ENCODE measurements around the gene TRIM44. TPM values are rescaled to one million over a fixed set of nuclear protein-coding genes. Genes with fewer than 3 reads are reported as not detected.
A peak's percentile ranks its signal among the peaks of the same experiment; 100 is the strongest.

Gene TRIM44
- total RNA-seq, 3 donors from 2014 or later (not counting 1 experiment from before 2014, with no cell fraction given), result 47.0 to 62.6 (median 51.9) TPM

DNA sequence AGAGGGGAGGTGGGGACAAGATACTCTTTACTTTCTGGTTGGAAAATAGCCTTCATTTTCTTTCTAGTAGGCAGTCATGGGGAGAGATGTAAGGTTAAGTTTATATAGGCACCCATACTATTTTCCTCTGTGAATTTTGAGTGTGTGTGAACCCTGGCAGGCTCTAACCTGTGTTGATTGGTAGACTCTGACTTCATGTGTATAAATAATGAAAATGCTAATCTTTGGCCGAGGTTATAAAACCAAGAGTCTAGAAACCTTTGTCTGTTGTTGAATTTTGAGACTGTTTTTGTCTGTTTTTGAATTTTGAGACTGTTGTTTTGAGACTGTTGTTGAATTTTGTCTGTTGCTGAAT lies 14.0 kb downstream of the TRIM44 start:
- ATAC-seq, result no peak
- Mint-ChIP-seq H3K4me3 (no peak overlapping the region), H3K36me3 (no peaks in the 10 kb centered on the region), H3K9me3 (no peaks in the 10 kb centered on the region), H3K4me1 (peaks cover 71 to 88% of the 10 kb centered on the region in 2 donors), H3K27me3 (ENCODE audit: low read depth in 2 of 2) (no peaks in the 10 kb centered on the region), H3K27ac (peak overlapping the region in 1 of 2 donors; percentile 76)
- Histone ChIP-seq H3K4me3 (ENCODE audit: low read length) (no peak overlapping the region), H3K9me3 (ENCODE audit: control insufficient read depth, insufficient read depth, low read length) (no peaks in the 10 kb centered on the region), H3K27me3 (ENCODE audit: control insufficient read depth, insufficient read depth, low read length) (no peaks in the 10 kb centered on the region), H3K4me1 (ENCODE audit: control insufficient read depth, insufficient read depth, low read length) (no peaks in the 10 kb centered on the region), H3K27ac (ENCODE audit: low read length) (no peak overlapping the region), H3K36me3 (ENCODE audit: control insufficient read depth, insufficient read depth, low read length) (no peaks in the 10 kb centered on the region)
- WGBS (ENCODE audit: insufficient coverage), result 75% methylated on average over 1 of the region's 1 CpG
- TF ChIP-seq, protein P1, sequence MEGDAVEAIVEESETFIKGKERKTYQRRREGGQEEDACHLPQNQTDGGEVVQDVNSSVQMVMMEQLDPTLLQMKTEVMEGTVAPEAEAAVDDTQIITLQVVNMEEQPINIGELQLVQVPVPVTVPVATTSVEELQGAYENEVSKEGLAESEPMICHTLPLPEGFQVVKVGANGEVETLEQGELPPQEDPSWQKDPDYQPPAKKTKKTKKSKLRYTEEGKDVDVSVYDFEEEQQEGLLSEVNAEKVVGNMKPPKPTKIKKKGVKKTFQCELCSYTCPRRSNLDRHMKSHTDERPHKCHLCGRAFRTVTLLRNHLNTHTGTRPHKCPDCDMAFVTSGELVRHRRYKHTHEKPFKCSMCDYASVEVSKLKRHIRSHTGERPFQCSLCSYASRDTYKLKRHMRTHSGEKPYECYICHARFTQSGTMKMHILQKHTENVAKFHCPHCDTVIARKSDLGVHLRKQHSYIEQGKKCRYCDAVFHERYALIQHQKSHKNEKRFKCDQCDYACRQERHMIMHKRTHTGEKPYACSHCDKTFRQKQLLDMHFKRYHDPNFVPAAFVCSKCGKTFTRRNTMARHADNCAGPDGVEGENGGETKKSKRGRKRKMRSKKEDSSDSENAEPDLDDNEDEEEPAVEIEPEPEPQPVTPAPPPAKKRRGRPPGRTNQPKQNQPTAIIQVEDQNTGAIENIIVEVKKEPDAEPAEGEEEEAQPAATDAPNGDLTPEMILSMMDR (IDR thresholded peaks at IDR 0.05), result no peak
- intact Hi-C loops (cut with micrococcal nuclease), result no loop called here
- no peak for DNase-seq

DNA sequence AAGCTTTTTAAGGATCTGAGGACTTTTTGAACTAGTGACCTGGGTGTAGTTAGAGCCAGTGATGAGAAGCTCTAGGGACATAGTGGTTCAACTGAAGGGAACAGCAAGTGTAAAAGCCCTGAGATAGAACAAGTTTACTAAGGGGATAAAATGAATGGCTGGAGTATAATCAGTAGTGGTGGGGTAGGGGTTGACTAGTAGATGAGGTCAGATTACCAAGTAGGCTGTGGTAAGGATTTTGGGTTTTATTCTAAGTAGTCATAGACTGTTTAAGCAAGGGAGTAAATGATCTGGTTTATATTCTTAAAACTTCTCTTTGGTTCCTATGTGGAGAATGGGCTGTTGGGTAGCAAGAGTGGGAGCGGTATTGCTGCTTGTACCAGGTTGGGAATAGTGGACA lies 15.3 kb downstream of the TRIM44 start:
- Mint-ChIP-seq H3K9me3 (no peaks in the 10 kb centered on the region), H3K4me1 (peaks cover 63 to 88% of the 10 kb centered on the region in 2 donors), H3K27ac (peak overlapping the region; percentile 10 to 63), H3K27me3 (ENCODE audit: low read depth in 2 of 2) (no peaks in the 10 kb centered on the region), H3K36me3 (no peaks in the 10 kb centered on the region), H3K4me3 (no peak overlapping the region)
- Histone ChIP-seq H3K4me3 (ENCODE audit: low read length) (no peak overlapping the region), H3K27ac (ENCODE audit: low read length) (no peak overlapping the region), H3K36me3 (ENCODE audit: control insufficient read depth, insufficient read depth, low read length) (no peaks in the 10 kb centered on the region), H3K4me1 (ENCODE audit: control insufficient read depth, insufficient read depth, low read length) (no peaks in the 10 kb centered on the region), H3K27me3 (ENCODE audit: control insufficient read depth, insufficient read depth, low read length) (no peaks in the 10 kb centered on the region), H3K9me3 (ENCODE audit: control insufficient read depth, insufficient read depth, low read length) (no peaks in the 10 kb centered on the region)
- TF ChIP-seq, protein P1 (IDR thresholded peaks at IDR 0.05), result no peak
- WGBS (ENCODE audit: insufficient coverage), result 100% methylated on average over 1 of the region's 1 CpG
- intact Hi-C loops (cut with micrococcal nuclease), result no loop called here
- DNase-seq (no peak), ATAC-seq (no peak)

DNA sequence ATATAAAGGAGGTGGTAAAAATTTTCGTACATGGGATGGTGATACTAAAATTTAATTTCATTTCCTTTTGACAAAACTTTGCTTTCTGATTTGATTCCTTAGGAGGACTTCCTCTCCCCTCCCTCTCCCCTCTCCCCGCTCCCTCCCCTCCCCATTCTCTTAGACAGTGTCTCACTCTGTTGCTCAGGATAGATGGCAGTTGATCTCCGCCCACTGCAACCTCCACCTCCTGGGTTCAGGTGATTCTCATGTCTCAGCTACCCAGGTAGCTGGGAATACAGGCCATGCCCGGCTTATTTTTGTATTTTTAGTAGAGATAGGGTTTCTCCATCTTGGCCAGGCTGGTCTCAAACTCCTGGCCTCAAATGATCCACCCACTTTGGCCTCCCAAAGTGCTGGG lies 15.9 kb downstream of the TRIM44 start:
- Mint-ChIP-seq H3K9me3 (no peaks in the 10 kb centered on the region), H3K4me3 (no peak overlapping the region), H3K4me1 (peaks cover 61 to 87% of the 10 kb centered on the region in 2 donors), H3K36me3 (no peaks in the 10 kb centered on the region), H3K27me3 (ENCODE audit: low read depth in 2 of 2) (no peaks in the 10 kb centered on the region), H3K27ac (no peak overlapping the region)
- ATAC-seq, result no peak
- Histone ChIP-seq H3K27me3 (ENCODE audit: control insufficient read depth, insufficient read depth, low read length) (no peaks in the 10 kb centered on the region), H3K4me3 (ENCODE audit: low read length) (no peak overlapping the region), H3K36me3 (ENCODE audit: control insufficient read depth, insufficient read depth, low read length) (no peaks in the 10 kb centered on the region), H3K27ac (ENCODE audit: low read length) (no peak overlapping the region), H3K4me1 (ENCODE audit: control insufficient read depth, insufficient read depth, low read length) (no peaks in the 10 kb centered on the region), H3K9me3 (ENCODE audit: control insufficient read depth, insufficient read depth, low read length) (no peaks in the 10 kb centered on the region)
- WGBS (ENCODE audit: insufficient coverage), result 94% methylated on average over 3 of the region's 4 CpGs
- no peak for DNase-seq
- intact Hi-C loops (cut with micrococcal nuclease), result no loop called here
- TF ChIP-seq, protein P1 (IDR thresholded peaks at IDR 0.05), result no peak

- TF ChIP-seq, protein P1 (IDR thresholded peaks at IDR 0.05), result no peak
- H3K4me3 ChIP-seq (ENCODE audit: low read length), result no peak overlapping the region
- Mint-ChIP-seq H3K4me1 (peaks cover 56 to 86% of the 10 kb centered on the region in 2 donors), H3K27me3 (ENCODE audit: low read depth in 2 of 2) (no peaks in the 10 kb centered on the region), H3K4me3 (no peak overlapping the region), H3K27ac (no peak overlapping the region), H3K36me3 (no peaks in the 10 kb centered on the region), H3K9me3 (no peaks in the 10 kb centered on the region)
- DNase-seq (no peak), ATAC-seq (no peak)
- no peaks in the 10 kb centered on the region for H3K9me3 ChIP-seq (ENCODE audit: control insufficient read depth, insufficient read depth, low read length)
- H3K27me3 ChIP-seq (ENCODE audit: control insufficient read depth, insufficient read depth, low read length), result no peaks in the 10 kb centered on the region
- intact Hi-C loops (cut with micrococcal nuclease), result no loop called here
- no peaks in the 10 kb centered on the region for H3K36me3 ChIP-seq (ENCODE audit: control insufficient read depth, insufficient read depth, low read length)
- H3K4me1 ChIP-seq (ENCODE audit: control insufficient read depth, insufficient read depth, low read length), result no peaks in the 10 kb centered on the region
- no peak overlapping the region for H3K27ac ChIP-seq (ENCODE audit: low read length)
- 100% methylated on average over 1 of the region's 1 CpG for WGBS (ENCODE audit: insufficient coverage)
These were observed 16.4 kb downstream of the TRIM44 start for GRCh38 chr11:35678975-35679374.
